Muscle layer of duodenum (tissue), 2 donors: ENCODE results near the gene MPZL3.

Source experiments
- H3K27ac ChIP-seq: one replicate; pipeline ENCODE4 v1.7.0; 2013; ENCODE audit warnings: mild to moderate bottlenecking, low read length
- H3K27me3 ChIP-seq: one replicate; pipeline ENCODE4 v1.7.0; 2013; ENCODE audit warnings: low read depth, mild to moderate bottlenecking, control low read depth, low read length
- H3K36me3 ChIP-seq, 2 donors: one replicate each; pipeline ENCODE4 v1.7.0; 2013; ENCODE audit warnings: low read length in 2 of 2, control low read depth in 1 of 2, mild to moderate bottlenecking in 1 of 2; ENCODE audit not compliant: insufficient read depth in 2 of 2, control insufficient read depth in 1 of 2
- H3K4me1 ChIP-seq, 2 donors: one replicate each; pipeline ENCODE4 v1.7.0; 2013; ENCODE audit warnings: low read length in 2 of 2, mild to moderate bottlenecking in 2 of 2, control low read depth in 1 of 2, moderate library complexity in 1 of 2; ENCODE audit not compliant: insufficient read depth in 2 of 2, control insufficient read depth in 1 of 2
- H3K4me3 ChIP-seq, 2 donors: one replicate each; pipeline ENCODE4 v1.7.0; 2013; ENCODE audit warnings: low read length in 2 of 2, low read depth in 1 of 2, mild to moderate bottlenecking in 1 of 2
- H3K9me3 ChIP-seq, 2 donors: one replicate each; pipeline ENCODE4 v1.7.0; 2013; ENCODE audit warnings: low read length in 2 of 2, control low read depth in 1 of 2, mild to moderate bottlenecking in 1 of 2; ENCODE audit not compliant: control insufficient read depth in 1 of 2
- donor health status: healthy.

Gene MPZL3

GRCh38 chr11:118264569-118265465 lies 12.7 kb upstream of the MPZL3 start:
- H3K27ac ChIP-seq, result peak overlapping the region; percentile 32
- H3K36me3 ChIP-seq, result no peaks in the 10 kb centered on the region
- H3K4me3 ChIP-seq, result peak overlapping the region; percentile 42 to 65
- H3K4me1 ChIP-seq, result peaks cover 0 to 5% of the 10 kb centered on the region in 2 donors
- H3K9me3 ChIP-seq, result no peaks in the 10 kb centered on the region
- H3K27me3 ChIP-seq, result no peaks in the 10 kb centered on the region

DNA sequence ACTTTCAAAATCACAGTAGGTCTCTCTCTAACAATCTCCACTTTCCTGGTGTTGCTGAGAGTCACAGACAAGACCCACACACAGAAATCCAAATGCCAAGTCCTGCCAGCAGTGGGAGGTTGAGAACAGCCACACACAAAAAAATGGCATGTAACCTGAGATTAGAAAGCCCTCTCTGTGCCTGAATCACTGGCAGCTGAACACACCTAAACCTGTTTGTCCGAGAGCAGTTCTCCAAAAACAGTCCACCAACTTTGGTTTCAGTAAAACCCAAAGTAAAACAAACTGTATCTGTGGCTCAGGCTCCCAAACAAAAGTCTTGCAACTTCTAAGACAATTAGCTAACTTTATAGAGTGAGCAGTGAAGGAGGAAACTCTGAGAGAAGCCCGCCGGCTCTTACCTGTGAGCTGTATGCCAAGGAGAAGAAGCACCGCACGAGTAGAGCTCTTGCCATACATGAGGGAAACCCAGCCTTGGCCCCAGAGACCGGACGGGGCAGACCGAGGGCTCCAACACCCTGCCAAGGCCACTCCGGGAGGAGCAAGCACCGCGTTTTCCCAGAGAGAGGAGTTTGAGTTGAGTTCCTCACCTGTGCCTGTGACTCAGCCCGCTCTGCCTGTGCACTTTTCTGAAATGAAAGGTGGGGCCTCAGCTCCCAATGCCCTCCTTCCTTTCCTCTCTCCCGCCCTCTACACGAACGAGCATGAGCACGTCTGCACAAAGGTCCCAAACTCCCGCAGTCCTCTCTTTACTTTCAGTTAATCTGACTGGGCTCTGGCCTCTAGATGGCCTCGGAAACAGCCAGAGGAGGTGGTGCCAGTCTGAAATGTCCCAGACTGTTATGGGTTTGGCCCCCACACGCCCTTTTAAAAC lies 11.8 kb upstream of the MPZL3 start, which contains the start of gene MPZL2:
Gene MPZL2 (minus strand): TSS at position 603 of the 874 bp plus-strand sequence. CDS start 144 bp downstream, at position 459.
- no peaks in the 10 kb centered on the region for H3K9me3 ChIP-seq
- no peaks in the 10 kb centered on the region for H3K36me3 ChIP-seq
- H3K27ac ChIP-seq, result peak within 1 kb of the TSS; percentile 68
- no peaks in the 10 kb centered on the region for H3K27me3 ChIP-seq
- peaks cover 0 to 5% of the 10 kb centered on the region in 2 donors for H3K4me1 ChIP-seq
- H3K4me3 ChIP-seq, result peak within 1 kb of the TSS; percentile 42 to 65

- H3K27ac ChIP-seq, result peak overlapping the region; percentile 68
- H3K27me3 ChIP-seq, result no peaks in the 10 kb centered on the region
- no peaks in the 10 kb centered on the region for H3K9me3 ChIP-seq
- H3K4me1 ChIP-seq, result peaks cover 0 to 5% of the 10 kb centered on the region in 2 donors
- H3K4me3 ChIP-seq, result peak overlapping the region in 1 of 2 donors; percentile 65
- H3K36me3 ChIP-seq, result no peaks in the 10 kb centered on the region
These were observed 10.9 kb upstream of the MPZL3 start for GRCh38 chr11:118263112-118263511.

DNA sequence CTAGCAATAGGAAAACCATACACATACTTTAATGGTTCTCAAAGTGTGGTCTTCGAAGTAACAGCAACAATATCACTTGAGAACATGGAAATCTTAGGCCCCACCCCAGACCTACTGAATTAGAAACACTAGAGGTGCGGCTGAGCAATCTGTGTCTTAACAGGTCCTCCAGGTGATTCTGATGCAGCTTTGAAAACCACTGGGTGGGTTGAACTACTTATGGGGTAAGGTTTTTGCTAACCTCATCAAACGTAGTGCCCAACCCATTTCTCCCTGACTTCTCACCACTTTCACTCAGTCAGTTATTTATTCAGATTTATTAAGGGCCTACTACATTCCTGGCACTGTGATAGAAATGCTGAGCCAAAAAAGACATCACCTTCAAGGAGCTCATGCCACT lies 8.2 kb upstream of the MPZL3 start:
- Histone ChIP-seq H3K27me3 (no peaks in the 10 kb centered on the region), H3K4me3 (no peak overlapping the region), H3K9me3 (no peaks in the 10 kb centered on the region), H3K4me1 (peaks cover 0 to 5% of the 10 kb centered on the region in 2 donors), H3K27ac (no peak overlapping the region), H3K36me3 (no peaks in the 10 kb centered on the region)

GRCh38 chr11:118259138-118259537 lies 7.0 kb upstream of the MPZL3 start:
- Histone ChIP-seq H3K4me3 (no peak overlapping the region), H3K36me3 (no peaks in the 10 kb centered on the region), H3K9me3 (no peaks in the 10 kb centered on the region), H3K27me3 (no peaks in the 10 kb centered on the region), H3K27ac (no peak overlapping the region), H3K4me1 (peaks cover 0 to 5% of the 10 kb centered on the region in 2 donors)

GRCh38 chr11:118258410-118258809 lies 6.2 kb upstream of the MPZL3 start:
- H3K27me3 ChIP-seq, result no peaks in the 10 kb centered on the region
- H3K4me1 ChIP-seq, result peaks cover 0 to 5% of the 10 kb centered on the region in 2 donors
- no peaks in the 10 kb centered on the region for H3K9me3 ChIP-seq
- H3K27ac ChIP-seq, result no peak overlapping the region
- H3K36me3 ChIP-seq, result no peaks in the 10 kb centered on the region
- H3K4me3 ChIP-seq, result no peak overlapping the region

- H3K27ac ChIP-seq, result peak overlapping the region; percentile 96
- no peaks in the 10 kb centered on the region for H3K27me3 ChIP-seq
- no peaks in the 10 kb centered on the region for H3K36me3 ChIP-seq
- H3K4me1 ChIP-seq, result peaks cover 4 to 8% of the 10 kb centered on the region in 2 donors
- no peaks in the 10 kb centered on the region for H3K9me3 ChIP-seq
- peak overlapping the region; percentile 92 to 95 for H3K4me3 ChIP-seq
These were observed 523 bp upstream of the MPZL3 start for GRCh38 chr11:118252688-118253087.

DNA sequence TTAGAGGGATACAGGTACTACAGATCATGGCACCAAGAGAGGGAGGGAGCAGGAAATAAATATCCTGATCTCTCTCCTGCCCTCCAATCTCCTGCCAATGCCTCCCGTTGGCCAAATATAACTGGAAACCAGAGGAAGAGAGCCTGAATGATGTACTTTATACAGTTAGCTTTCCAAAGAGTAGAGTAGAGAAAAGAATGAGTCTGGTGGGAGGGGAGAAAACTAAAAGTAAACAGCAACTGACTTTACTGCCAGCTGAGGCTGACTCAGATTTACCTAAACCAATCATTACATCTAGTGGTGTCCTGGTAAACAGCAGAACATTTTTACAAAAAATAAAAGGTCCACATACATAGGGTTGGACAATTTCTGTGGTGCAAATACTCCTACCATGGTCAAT lies 5.1 kb downstream of the MPZL3 start:
- Histone ChIP-seq H3K4me3 (no peak overlapping the region), H3K9me3 (no peaks in the 10 kb centered on the region), H3K27ac (no peak overlapping the region), H3K27me3 (no peaks in the 10 kb centered on the region), H3K4me1 (no peaks in the 10 kb centered on the region), H3K36me3 (no peaks in the 10 kb centered on the region)

GRCh38 chr11:118245936-118246562 lies 6.1 kb downstream of the MPZL3 start:
- H3K27me3 ChIP-seq, result no peaks in the 10 kb centered on the region
- no peaks in the 10 kb centered on the region for H3K9me3 ChIP-seq
- no peak overlapping the region for H3K27ac ChIP-seq
- H3K4me1 ChIP-seq, result no peaks in the 10 kb centered on the region
- no peaks in the 10 kb centered on the region for H3K36me3 ChIP-seq
- H3K4me3 ChIP-seq, result no peak overlapping the region

GRCh38 chr11:118243993-118244762 lies 8.0 kb downstream of the MPZL3 start:
- Histone ChIP-seq H3K27ac (no peak overlapping the region), H3K4me1 (no peaks in the 10 kb centered on the region), H3K36me3 (no peaks in the 10 kb centered on the region), H3K9me3 (no peaks in the 10 kb centered on the region), H3K4me3 (no peak overlapping the region), H3K27me3 (no peaks in the 10 kb centered on the region)
